Keratinocyte (primary cell): ENCODE measurements around the gene LAMA1. TPM values are rescaled to one million over a fixed set of nuclear protein-coding genes. Genes with fewer than 3 reads are reported as not detected.

Source experiments
- DNase-seq: peaks from one replicate; pipeline ENCODE4 v3.0.0-alpha.2; 2011; ENCODE audit warnings: low read depth, missing footprints, low spot score
- FAIRE-seq: peaks from 2 replicates; lab custom pipeline; 2011; peaks lifted over from hg19 to GRCh38; lab: Jason Lieb, UNC
- H2AFZ ChIP-seq: 2 replicates; pipeline ENCODE4 v1.6.0; 2012; ENCODE audit warnings: low read length, control low read depth, inconsistent platforms; ENCODE audit not compliant: control insufficient read depth
- H3K27ac ChIP-seq: 2 replicates; pipeline ENCODE4 v1.5.1; 2011; ENCODE audit warnings: low read length; ENCODE audit not compliant: control insufficient read depth, insufficient read depth
- H3K27me3 ChIP-seq: 3 replicates; pipeline ENCODE4 v1.6.0; 2011; ENCODE audit warnings: low read length; ENCODE audit not compliant: control insufficient read depth, insufficient read depth; ENCODE audit errors: extremely low read depth
- H3K36me3 ChIP-seq, 2 experiments: 2 replicates in 1 of 2; 3 replicates in 1 of 2; pipeline ENCODE4 v1.5.1; 2011; ENCODE audit warnings: low read length in 2 of 2, mild to moderate bottlenecking in 1 of 2; ENCODE audit not compliant: control insufficient read depth in 2 of 2, insufficient read depth in 2 of 2; ENCODE audit errors: extremely low read depth in 1 of 2
- H3K4me1 ChIP-seq: 3 replicates; pipeline ENCODE4 v1.5.1; 2011; ENCODE audit warnings: low read length; ENCODE audit not compliant: control insufficient read depth, insufficient read depth; ENCODE audit errors: extremely low read depth
- H3K4me2 ChIP-seq: 3 replicates; pipeline ENCODE4 v1.6.0; 2011; ENCODE audit warnings: low read depth, low read length; ENCODE audit not compliant: control insufficient read depth, insufficient read depth; ENCODE audit errors: extremely low read depth
- H3K4me3 ChIP-seq, 3 experiments: fragments of 200-600 bp in 1 of 3; sonication (generic) in 1 of 3; 2 replicates in 2 of 3; 3 replicates in 1 of 3; pipeline ENCODE4 v1.5.1; 2011 to 2016; ENCODE audit warnings: low read length in 3 of 3, mild to moderate bottlenecking in 3 of 3, control low read depth in 2 of 3, inconsistent platforms in 1 of 3, low read depth in 1 of 3, mixed read lengths in 1 of 3, mixed run types in 1 of 3, moderate library complexity in 1 of 3; ENCODE audit not compliant: control insufficient read depth in 2 of 3, insufficient read depth in 2 of 3; ENCODE audit errors: extremely low read depth in 1 of 3
- H3K79me2 ChIP-seq: 2 replicates; pipeline ENCODE4 v1.6.0; 2012; ENCODE audit warnings: low read length; ENCODE audit not compliant: control insufficient read depth, insufficient read depth
- H3K9ac ChIP-seq: 3 replicates; pipeline ENCODE4 v1.6.0; 2011; ENCODE audit warnings: low read length; ENCODE audit not compliant: control insufficient read depth, insufficient read depth; ENCODE audit errors: extremely low read depth
- H3K9me1 ChIP-seq: 3 replicates; pipeline ENCODE4 v1.6.0; 2011; ENCODE audit warnings: low read length; ENCODE audit not compliant: control insufficient read depth, insufficient read depth; ENCODE audit errors: extremely low read depth
- H3K9me3 ChIP-seq: 2 replicates; pipeline ENCODE4 v1.5.1; 2012; ENCODE audit warnings: low read depth, low read length; ENCODE audit not compliant: control insufficient read depth
- H4K20me1 ChIP-seq: 3 replicates; pipeline ENCODE4 v1.6.0; 2011; ENCODE audit warnings: low read length; ENCODE audit not compliant: control insufficient read depth, insufficient read depth; ENCODE audit errors: extremely low read depth
- EZH2 ChIP-seq: IDR thresholded peaks from one replicate; pipeline ENCODE4 v1.6.1; 2012; ENCODE audit warnings: inconsistent platforms, mild to moderate bottlenecking, low read length, moderate library complexity
- dilution Hi-C: fragments of 300-500 bp; cut with MboI; formaldehyde crosslinking; loops from one replicate; pipeline ENCODE4 v1.7.0; 2020; ENCODE audit warnings: low sequenced_read_pairs; ENCODE audit not compliant: extremely low pct_ligation_motif_present
- polyA plus RNA-seq, 5 experiments: library from polyadenylated mRNA; depleted of rRNA in 3 of 5; stranded (reverse) in 3 of 5; stranded (forward) in 1 of 5; unstranded in 1 of 5; fragments of >200 nt; gene quantifications; 1 replicate in 1 of 5; 2 replicates in 3 of 5; 3 replicates in 1 of 5; pipeline versions ENCODE4 v1.2.1 to v1.2.3, GENCODE V29; 2011 to 2012; ENCODE audit warnings: missing spikeins in 2 of 5, low read depth in 1 of 5, low replicate concordance in 1 of 5
- TF ChIP-seq, protein P1 (sequence below), 3 experiments: IDR thresholded peaks in 1 of 3; conservative IDR thresholded peaks in 1 of 3; optimal IDR thresholded peaks in 1 of 3; 2 replicates in 2 of 3; 3 replicates in 1 of 3; pipeline versions ENCODE3 to v1.5.1; 2011; ENCODE audit warnings: low read length in 3 of 3, mild to moderate bottlenecking in 3 of 3, moderate library complexity in 2 of 3, control low read depth in 1 of 3, inconsistent platforms in 1 of 3; ENCODE audit not compliant: insufficient read depth in 2 of 3; ENCODE audit errors: extremely low read depth in 1 of 3

LAMA1 gene
- polyA plus RNA-seq, 1 donor (not counting 4 experiments of a cell fraction or from before 2014, with no cell fraction given), result 2.1 TPM

DNA sequence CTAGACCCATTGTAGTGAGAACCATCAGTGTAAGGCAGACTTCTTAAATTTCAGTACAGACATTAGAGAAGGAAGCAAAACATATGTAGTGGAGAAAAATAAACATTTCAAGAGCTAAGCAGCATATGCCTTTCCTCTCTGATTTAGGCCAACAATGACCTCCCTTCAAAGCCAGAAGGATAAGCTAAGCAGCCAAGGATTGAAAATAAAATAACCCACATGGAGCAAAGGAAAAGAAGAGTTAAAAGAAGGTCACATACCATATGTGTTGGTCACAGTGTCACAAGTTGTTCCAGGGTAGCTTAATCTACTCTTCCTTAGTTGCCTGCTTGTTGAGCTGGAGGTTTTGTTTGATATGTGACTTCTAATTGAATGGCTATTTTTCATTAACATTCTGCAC is 15.6 kb upstream of the LAMA1 start:
- Histone ChIP-seq H3K27ac (no peak overlapping the region), H3K36me3 (no peaks in the 10 kb centered on the region), H3K27me3 (no peaks in the 10 kb centered on the region), H3K9me1 (no peaks in the 10 kb centered on the region), H4K20me1 (no peaks in the 10 kb centered on the region), H3K9ac (no peak overlapping the region), H3K4me2 (no peak overlapping the region), H3K4me3 (no peak overlapping the region), H3K9me3 (no peaks in the 10 kb centered on the region), H2AFZ (no peak overlapping the region), H3K79me2 (no peaks in the 10 kb centered on the region), H3K4me1 (no peaks in the 10 kb centered on the region)
- FAIRE-seq (no peak), DNase-seq (no peak)
- no peak for TF ChIP-seq EZH2
- TF ChIP-seq, protein P1, sequence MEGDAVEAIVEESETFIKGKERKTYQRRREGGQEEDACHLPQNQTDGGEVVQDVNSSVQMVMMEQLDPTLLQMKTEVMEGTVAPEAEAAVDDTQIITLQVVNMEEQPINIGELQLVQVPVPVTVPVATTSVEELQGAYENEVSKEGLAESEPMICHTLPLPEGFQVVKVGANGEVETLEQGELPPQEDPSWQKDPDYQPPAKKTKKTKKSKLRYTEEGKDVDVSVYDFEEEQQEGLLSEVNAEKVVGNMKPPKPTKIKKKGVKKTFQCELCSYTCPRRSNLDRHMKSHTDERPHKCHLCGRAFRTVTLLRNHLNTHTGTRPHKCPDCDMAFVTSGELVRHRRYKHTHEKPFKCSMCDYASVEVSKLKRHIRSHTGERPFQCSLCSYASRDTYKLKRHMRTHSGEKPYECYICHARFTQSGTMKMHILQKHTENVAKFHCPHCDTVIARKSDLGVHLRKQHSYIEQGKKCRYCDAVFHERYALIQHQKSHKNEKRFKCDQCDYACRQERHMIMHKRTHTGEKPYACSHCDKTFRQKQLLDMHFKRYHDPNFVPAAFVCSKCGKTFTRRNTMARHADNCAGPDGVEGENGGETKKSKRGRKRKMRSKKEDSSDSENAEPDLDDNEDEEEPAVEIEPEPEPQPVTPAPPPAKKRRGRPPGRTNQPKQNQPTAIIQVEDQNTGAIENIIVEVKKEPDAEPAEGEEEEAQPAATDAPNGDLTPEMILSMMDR (optimal IDR thresholded peaks at IDR 0.05 in 1 of 3, IDR thresholded peaks at IDR 0.05 in 1 of 3, conservative IDR thresholded peaks at IDR 0.05 in 1 of 3; ENCODE audit: extremely low read depth in 1 of 3, insufficient read depth in 2 of 3, low read length in 3 of 3), result no peak
- dilution Hi-C loops, result no loop called here

DNA sequence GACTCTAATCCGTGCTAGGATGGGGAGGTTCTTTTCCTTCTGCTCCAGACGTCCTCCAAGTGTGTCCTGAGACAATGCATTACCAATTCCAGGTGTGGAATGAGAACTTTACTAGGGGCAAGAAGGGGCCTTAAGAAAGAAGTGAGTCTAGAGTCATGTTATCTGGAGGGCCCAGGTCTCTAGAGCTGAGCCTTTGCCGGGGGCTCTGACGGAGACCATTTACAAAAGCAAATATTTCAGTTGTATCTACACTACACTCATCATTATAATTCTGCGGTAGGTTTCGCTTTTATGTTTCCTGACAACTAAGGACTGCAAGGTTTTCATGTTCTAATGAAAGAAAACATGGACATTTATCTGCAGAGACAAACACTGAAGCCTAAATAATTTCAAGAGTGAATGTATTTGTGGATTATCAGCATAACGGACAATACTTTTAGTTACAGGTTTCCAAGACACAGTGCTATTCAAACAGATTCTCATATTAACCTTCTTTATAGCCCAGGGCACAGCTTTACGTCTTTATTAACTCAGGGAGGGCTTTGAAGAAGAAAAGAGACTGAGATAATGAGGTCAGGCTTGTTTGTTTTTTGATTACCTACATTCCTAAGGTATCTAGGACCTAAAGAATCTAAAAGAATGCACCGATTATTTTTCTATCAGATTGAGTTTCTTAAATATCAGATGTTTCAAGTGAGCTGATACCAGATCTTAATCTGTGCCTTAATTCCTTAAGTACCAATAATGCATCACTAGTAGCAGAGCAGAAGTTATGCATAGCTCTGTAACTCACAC is 15.0 kb upstream of the LAMA1 start:
- Histone ChIP-seq H2AFZ (no peak overlapping the region), H3K27me3 (no peaks in the 10 kb centered on the region), H3K4me2 (no peak overlapping the region), H3K9ac (no peak overlapping the region), H3K27ac (no peak overlapping the region), H3K9me1 (no peaks in the 10 kb centered on the region), H3K9me3 (no peaks in the 10 kb centered on the region), H3K4me3 (no peak overlapping the region), H3K36me3 (no peaks in the 10 kb centered on the region), H3K4me1 (no peaks in the 10 kb centered on the region), H4K20me1 (no peaks in the 10 kb centered on the region), H3K79me2 (no peaks in the 10 kb centered on the region)
- no peak for TF ChIP-seq EZH2
- TF ChIP-seq, protein P1 (optimal IDR thresholded peaks at IDR 0.05 in 1 of 3, IDR thresholded peaks at IDR 0.05 in 1 of 3, conservative IDR thresholded peaks at IDR 0.05 in 1 of 3; ENCODE audit: extremely low read depth in 1 of 3, insufficient read depth in 2 of 3, low read length in 3 of 3), result no peak
- dilution Hi-C loops, result no loop called here
- no peak for FAIRE-seq
- DNase-seq, result no peak
